HG02840 (cell line): ENCODE measurements around the gene CST1.
"Not testable (repeated sequence)": the region's sequence is repeated elsewhere in the genome, so short reads cannot be mapped to it uniquely, and the experiment has no call there.

Source experiments
- ATAC-seq: cut with Tn5 transposase; IDR thresholded peaks from one replicate; pipeline ENCODE4 v1.9.1; 2021; ENCODE audit warnings: mild to moderate bottlenecking, moderate library complexity, moderate number of reproducible peaks; ENCODE audit not compliant: unreplicated experiment, low FRiP score

Gene CST1

DNA sequence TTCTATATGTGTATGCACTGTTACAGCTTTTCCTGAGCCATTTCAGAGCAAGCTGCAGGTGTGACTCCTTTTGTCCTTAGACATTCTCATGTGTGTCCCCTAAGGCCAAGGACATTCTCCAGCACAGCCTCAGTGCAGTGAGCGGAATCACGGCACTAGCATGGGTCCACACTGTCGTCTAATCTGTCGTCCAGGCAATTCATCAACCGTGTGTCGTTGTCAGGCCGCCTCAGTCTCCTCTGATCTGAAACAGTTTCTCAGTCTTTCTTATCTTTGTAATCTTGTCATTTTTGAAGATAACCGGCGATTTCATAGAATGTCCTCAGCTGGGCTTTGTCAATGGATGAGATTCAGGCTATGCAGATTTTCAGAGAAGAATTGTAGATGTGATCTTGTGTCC, 31.4 kb downstream of the CST1 start:
- not testable (repeated sequence) for ATAC-seq

DNA sequence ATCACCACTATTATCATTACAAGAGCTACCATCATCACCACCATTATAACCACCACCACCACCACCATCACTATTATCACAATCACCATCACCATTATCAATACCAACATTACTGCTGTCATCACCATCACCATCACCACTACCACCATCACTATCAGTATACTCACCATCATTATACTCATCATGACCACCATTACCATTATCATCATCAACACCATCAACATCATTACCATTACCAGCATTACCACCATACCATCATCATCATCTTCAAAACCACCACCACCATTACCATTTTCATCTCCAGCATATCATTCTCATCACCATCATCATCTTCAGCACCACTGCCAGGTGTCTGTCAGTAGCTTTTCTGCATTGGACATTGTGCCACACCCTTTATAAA, 39.0 kb downstream of the CST1 start:
- ATAC-seq, result not testable (repeated sequence)

DNA sequence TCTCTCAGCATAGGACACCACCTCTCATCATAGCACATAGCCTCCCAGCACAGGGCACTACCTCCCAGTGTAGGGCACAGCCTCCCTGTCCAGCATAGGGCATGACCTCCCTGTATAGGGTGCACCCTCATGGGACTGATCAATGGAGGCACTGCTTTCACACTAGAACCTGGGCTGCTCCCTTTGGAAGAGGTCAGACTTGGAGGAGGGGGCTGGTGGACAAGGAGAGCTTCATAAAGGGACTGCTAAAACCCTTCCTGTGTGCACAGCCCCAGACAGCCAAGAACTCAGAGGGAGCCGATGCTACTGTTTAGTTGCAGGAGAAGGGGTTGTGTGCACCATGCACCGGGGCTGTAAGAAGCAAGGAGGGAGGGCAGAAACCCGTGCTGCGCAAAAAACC, 40.0 kb downstream of the CST1 start:
- ATAC-seq, result no peak

DNA sequence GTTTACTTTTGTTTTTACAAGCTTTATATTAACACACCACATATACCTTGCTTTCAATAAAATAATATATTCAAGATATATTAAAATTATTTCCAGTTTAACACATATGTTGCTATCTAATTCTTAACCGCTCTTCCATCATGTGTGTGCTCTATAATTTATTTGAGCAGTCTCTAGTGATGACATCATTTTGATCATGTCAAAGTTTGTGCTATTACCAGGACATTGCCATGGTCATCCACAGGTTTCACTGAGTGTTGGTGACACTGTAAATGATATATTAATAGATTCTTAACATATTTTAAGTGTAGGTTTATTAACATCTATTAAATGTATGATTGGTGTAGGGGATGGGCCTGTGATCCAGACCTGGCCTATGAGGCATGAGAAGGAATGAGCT, 44.8 kb downstream of the CST1 start:
- ATAC-seq, result no peak

GRCh38 chr20:23702021-23702420, 48.7 kb downstream of the CST1 start:
- ATAC-seq, result no peak

DNA sequence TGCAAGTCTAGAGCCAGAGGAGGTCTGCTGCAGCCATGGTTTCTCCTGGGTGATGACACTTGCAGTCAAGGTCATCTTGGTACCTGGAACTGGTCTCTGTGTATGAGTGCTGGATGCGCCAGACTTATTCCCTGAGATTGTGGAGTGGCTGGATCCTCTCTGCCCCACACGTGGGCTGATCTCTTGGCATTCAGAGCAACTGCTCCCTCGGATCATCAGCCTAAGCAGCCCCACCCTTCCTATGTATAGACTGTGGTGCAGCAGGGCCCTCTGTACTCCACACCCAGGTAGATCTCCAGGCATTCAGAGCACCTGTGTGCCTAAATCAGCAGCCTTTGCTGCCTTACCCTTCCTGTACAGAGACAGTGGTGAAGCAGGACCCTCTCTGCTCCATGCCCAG, 49.8 kb downstream of the CST1 start:
- ATAC-seq, result no peak

GRCh38 chr20:23697947-23698346, 52.8 kb downstream of the CST1 start:
- ATAC-seq, result no peak
